ENCODE results near the gene RASAL1.
"Not testable (repeated sequence)": the region's sequence is repeated elsewhere in the genome, so short reads cannot be mapped to it uniquely, and the experiment has no call there.

Gene RASAL1

GRCh38 chr12:113159937-113160336, 24.4 kb upstream of the RASAL1 start:
- DNase-seq, result no peak

GRCh38 chr12:113158439-113159203, 23.1 kb upstream of the RASAL1 start:
- DNase-seq, result no peak

GRCh38 chr12:113157218-113157859, 21.8 kb upstream of the RASAL1 start:
- no peak for DNase-seq

GRCh38 chr12:113155646-113156045, 20.1 kb upstream of the RASAL1 start:
- DNase-seq, result no peak

- no peak for DNase-seq
Measured at GRCh38 chr12:113155060-113155459, 19.5 kb upstream of the RASAL1 start.

DNA sequence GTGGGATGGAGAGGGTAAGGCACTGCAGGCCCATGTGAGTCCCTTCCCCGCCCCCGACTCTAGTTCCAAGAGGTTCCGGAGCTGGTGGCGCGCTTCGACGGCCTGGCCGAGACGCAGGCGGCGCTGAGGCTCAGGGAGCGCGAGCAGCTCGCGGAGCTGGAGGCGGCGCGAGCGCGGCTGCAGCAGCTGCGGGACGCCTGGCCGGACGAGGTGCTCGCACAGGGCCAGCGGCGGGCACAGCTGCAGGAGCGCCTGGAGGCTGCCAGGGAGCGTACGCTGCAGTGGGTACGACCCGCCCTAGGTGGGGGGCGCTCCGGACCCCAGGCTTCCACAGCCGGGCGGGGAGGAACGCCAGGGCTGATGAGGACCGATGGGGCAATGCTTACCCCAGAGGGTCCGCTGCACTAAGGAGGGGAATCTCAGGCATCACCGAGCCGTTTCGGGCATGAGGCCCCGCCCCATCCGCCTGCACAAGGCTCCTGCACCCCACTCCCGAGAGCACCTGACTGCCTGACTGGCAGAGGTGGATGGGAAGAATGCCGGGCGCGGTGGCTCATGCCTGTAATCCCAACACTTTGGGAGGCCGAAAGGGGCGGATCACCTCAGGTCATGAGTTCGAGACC, 18.9 kb upstream of the RASAL1 start:
- no peak for DNase-seq

DNA sequence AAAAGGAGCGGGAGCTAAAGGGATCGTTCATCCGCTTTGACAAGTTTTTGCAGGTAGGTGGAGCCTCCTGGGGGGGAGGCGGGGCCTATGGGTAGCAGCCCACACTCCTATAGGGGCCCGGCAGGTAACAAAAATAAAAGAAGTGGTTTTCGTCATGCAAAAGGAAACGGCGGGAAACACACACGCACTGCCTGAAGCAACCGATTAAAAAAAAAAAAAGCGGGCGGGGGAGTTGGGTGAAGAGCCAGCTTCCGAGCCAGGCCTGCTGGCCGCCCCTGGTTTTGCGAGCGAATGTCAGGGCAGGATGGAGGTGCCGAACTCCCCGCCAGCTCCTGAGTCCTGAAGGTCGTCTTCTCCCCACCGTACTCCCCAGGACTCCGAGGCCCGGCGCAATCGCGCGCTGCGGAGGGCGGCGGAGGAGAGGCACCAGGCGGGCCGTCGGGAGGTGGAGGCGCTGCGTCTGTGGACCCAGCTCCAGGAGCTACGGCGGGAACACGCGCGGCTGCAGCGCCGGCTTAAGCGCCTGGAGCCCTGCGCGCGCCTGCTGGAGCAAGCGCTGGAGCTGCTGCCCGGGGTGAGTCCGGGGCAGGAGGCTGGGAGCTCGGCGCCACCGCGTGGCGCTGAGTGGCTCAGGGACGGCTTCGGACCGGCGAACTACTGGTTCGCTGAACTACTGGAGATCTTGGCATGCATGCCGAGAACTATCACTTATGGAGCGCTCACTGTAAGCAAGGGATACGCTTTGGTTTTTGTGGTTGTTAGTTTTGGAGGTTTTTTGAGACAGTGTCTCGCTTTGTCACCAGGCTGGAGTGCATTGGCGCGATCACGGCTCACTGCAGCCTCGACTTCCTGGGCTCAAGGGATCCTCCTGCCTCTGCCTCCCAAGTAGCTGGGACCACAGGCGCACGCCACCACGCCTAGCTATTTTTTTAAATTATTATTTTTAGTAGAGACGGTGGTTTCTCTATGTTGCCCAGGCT, 17.6 kb upstream of the RASAL1 start:
- peak; percentile 74 for DNase-seq

DNA sequence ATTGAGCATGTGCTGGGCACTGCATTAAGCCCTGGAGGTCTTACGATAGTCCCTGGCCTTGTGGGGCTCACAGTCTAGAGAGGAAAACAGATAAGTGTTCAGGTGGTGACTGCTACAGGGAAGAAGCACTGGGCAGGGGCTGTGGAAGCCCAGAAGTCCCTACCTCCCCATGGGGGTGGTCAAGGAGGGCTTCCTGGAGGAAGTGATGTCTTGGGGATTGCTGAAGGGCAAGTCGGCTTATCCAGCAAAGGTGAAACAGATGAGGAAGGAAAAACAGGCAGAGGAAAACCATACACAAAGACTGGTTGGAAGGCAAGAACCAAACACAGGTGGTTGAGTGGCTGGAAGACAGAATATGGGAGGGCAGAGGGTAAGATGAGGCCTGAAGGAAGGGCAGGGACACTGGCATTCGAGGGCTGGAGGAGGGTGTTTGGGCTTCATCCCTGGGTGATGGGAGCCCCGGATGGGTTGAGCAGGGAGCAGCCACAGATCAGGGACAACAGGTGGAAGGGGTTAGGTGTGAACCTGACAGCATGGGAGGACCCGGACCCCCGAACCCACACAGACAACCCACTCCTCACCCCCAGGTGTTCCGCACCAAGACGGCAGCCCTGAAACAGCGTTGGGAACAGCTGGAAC, 16.8 kb upstream of the RASAL1 start:
- no peak for DNase-seq

DNA sequence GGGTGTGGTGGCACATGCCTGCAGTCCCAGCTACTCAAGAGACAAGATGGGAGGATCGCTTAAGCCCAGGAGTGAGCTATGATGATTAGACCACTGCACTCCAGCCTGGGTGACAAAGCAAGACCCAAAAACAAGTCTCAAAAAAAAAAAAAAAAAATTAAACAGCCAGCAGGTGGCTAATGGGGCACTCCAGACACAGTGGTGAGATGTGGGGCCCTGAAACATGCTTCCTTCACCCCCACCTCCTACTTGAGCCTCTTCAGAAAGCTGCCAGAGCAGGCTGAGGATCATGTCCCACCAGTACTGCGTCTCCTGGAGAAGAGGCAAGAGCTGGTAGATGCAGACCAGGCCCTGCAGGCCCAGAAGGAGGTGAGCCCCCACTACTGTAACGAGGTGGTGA, 16.1 kb upstream of the RASAL1 start:
- no peak for DNase-seq

- no peak for DNase-seq
Measured at GRCh38 chr12:113149361-113150150, 14.0 kb upstream of the RASAL1 start, which contains the start of gene CFAP73. CFAP73 (plus strand) TSS chr12:113149724; CDS start chr12:113149858, 134 bp downstream.

GRCh38 chr12:113146999-113147398, 11.4 kb upstream of the RASAL1 start:
- no peak for DNase-seq

DNA sequence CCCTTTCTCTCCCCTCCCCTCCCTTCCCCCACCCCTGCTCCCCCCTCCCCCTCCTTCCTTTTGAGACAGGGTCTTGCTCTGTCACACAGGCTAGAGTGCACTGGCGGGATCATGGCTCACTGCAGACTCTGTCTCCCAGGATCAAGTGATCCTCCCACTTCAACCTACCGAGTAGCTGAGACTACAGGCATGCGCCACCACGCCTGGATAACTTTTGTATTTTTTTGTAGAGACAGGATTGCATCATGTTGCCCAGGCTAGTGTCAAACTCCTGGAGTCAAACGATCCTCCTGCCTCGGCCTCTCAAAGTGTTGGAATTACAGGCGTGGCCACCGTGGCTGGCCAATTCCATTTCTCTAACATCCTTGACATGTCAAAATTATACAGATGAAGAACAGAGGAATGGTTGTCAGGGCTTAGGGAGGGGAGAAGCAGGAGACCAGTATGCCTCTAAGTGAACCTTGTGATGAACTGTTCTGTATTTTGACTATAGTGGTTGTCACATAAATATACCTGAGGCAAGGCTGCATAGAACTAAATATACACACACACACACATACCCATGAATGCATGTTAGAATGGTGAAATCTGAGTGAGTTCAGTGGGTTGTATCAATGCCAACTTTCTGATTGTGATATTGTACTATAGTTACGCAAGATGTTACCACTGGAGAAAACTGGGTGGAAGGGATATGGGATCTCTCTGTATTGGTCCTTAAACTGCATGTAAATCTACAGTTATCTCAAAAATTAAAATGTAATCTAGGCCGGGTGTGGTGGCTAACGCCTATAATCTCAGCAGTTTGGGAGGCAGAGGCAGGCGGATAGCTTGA, 10.4 kb upstream of the RASAL1 start:
- no peak for DNase-seq

DNA sequence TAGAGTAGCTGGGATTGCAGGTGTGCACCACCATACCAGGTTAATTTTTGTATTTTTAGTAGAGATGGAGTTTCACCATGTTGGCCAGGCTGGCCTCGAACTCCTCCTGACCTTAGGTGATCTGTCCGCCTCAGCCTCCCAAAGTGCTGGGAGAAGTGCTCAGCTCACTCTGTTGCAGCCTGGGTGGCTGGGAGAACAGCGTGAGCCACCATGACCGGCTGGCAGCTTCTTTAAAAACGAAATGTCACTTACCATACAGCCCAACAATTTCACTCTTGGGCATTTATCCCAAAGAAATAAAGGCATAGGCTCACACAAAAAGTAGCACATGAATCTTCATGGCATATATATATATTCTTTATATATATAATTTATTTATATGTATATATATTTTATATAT, 9.2 kb upstream of the RASAL1 start:
- DNase-seq, result no peak

DNA sequence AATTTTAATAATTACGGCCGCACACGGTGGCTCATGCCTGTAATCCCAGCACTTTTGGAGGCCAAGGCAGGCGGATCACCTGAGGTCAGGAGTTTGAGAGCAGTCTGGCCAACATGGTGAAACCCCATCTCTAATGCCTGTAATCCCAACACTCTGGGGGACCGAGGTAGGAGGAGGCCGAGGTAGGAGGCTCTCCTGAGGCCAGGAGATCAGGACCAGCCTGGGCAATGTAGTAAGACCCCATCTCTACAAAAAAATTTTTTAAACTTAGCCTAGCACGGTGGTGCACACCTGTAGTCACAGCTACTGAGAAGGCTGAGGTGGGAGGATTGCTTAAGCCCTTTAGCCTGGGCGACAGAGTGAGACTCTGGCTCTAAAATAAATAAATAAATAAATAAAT, 8.4 kb upstream of the RASAL1 start:
- no peak for DNase-seq

GRCh38 chr12:113142886-113143332, 7.3 kb upstream of the RASAL1 start:
- no peak for DNase-seq

- DNase-seq, result no peak
Measured at GRCh38 chr12:113142173-113142885, 6.8 kb upstream of the RASAL1 start.

DNA sequence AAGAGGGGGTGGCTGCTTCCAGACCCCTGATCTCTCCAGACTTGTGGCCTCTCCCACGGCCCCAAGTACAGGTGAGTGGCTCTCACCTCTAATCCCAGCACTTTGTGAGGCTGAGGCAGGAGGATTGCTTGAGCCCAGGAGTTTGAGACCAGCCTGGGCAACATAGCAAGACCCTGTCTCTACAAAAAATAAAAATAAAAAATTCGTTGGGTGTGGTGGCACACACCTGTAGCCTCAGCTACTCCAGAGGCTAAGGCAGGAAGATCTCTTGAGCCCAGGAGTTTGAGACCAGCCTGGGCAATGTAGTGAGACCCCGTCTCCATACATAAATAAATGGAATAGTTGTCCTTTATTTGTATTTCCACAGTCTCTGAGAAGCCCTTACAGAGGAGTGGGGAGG, 6.2 kb upstream of the RASAL1 start:
- DNase-seq, result not testable (repeated sequence)

DNA sequence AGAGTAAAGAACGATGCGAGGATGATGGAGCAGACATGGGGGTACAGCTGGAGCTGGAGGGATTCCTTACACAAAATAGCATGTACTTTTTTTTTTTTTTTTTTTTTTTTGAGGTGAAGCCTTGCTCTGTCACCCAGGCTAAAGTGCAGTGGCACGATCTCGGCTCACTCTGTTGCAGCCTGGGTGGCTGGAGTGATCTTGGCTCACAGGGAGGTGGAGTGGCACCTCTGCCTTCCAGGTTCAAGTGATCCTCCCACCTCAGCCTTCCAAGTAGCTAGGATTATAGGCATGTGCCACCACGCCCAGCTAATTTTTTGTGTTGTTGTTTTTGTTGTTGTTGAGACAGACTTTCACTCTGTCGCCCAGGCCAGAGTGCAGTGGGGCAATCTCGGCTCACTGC, 5.1 kb upstream of the RASAL1 start:
- no peak for DNase-seq

GRCh38 chr12:113138826-113139225, 3.3 kb upstream of the RASAL1 start:
- no peak for DNase-seq
